GM19397 (cell line): ENCODE data around the gene LRRC28.

Experiments
- ATAC-seq: cut with Tn5 transposase; IDR thresholded peaks from one replicate; pipeline ENCODE4 v1.9.1; 2021; ENCODE audit warnings: mild to moderate bottlenecking, moderate library complexity; ENCODE audit not compliant: unreplicated experiment

Gene LRRC28

DNA sequence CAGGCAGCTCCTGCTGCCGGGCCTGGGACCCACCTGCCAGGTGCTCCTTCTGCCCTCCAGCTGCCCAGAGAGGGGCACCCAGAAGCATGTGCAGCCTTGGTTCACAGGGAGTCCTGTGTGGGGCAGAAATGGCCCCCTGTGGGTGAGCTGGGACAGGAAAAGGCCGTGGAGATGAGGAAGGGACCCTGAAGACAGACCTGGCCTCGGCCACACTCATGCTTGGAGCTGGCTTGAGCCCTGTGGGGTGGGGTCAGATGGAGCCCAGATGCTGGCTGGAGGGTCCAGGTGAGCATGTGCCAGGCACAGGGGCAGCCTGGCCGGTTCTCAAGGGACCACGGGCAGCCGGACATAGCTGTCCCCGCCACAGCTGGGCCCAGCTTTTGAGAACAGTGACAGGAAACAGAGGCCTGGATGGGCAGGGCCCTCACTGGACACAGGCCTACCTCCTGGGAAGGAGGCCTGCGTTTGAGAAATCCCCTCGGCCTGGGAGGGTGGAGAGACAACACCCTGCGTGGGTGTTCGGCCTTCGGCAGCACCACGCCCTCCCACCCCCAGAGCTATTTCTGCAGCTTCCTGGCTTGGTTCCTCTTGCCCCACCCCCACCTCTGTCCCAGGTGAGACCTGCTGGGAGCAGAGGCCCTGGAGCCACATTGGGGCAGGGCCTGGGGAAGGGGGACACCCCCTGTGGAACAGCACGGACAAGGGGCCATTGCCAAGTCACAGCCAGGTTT is 181.9 kb downstream of the LRRC28 start:
- ATAC-seq, result no peak

DNA sequence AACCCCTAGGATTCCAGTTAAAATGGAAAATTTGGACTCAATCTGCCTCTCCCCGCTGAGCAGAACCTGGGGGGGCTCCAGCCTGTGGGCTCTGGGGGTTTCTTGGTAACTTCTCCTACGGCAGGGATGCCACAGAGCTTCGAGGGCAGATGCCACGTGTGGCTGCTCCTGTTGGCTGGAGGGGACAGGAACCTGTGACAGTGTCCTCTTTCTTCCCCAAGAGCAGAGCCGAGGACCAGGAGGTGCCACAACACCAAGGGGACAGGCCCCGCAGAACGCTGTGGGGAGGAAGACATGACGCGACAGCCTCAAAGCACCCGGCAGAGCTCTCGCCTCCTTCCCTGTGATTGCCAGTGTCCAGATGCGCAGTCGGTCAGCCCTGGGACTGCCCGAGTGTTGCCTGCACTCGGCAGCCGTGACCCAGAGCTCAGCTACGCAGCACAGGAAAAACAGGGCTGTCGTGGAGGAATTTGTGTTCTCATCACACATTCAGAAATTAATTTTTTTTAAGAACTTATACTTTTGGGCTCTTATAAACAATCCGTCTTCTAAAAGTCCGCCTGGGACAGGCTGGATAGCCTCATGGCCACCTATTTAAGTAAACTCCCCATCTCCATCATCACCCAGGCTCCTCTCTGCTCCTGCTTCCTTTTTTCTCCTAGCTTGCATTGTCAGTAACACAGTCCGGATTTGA is 182.6 kb downstream of the LRRC28 start:
- no peak for ATAC-seq

DNA sequence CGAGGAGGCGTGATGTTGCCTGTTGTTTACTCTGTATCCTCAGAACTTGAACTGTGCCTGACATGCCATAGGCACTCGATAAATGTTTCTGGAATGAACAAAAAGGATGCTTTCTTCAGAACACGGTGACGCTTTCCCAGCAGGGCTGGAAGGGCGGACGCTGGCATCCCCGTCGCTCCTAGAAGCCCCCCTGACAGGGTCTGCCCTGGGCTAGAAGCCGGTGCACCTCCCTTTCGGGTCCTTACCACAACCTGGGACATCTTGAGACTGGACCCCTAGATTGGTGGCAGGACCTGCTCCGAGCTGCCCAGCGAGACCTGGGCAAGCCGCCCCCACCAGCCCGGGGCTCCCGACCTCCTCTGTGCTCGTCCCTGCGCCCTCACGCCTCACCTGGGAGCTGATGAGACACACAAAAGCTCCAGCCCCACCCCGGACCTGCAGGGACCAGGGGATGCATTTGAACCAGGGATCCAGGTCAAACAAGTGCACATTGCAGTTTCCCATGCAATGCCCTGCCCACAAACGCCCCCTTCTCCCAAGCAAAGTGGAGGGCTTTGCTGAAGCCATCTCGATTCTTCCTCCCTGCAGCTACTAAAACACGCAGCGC is 183.3 kb downstream of the LRRC28 start:
- no peak for ATAC-seq

DNA sequence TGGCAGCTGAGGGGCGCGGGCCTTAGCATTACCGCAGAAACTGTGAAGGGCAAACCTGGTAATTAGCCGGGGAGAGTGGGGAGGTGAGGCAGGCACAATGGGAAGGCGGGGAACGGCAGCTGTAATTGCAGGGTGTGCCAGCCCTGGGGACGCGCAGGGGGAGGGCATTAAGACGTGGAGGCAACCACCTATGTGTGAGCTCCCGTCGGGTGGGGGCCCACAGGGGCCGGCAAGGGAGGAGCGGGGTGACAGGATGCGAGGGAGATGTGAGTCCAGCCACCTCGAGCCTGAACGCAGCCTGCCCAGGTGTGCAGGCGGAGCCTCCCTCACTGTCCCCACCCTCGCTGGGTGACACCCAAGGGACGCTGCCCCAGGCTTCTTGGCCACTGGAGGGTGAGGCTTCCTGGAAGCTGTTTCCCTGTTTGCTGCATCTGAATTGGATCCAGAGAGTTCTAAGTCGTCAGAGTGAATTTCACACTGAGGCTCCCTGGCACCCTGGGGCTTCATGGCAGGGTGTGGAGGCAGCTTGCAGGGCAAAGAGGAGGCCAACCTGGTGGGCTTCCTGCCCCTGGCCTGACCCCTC is 183.9 kb downstream of the LRRC28 start:
- ATAC-seq, result no peak

DNA sequence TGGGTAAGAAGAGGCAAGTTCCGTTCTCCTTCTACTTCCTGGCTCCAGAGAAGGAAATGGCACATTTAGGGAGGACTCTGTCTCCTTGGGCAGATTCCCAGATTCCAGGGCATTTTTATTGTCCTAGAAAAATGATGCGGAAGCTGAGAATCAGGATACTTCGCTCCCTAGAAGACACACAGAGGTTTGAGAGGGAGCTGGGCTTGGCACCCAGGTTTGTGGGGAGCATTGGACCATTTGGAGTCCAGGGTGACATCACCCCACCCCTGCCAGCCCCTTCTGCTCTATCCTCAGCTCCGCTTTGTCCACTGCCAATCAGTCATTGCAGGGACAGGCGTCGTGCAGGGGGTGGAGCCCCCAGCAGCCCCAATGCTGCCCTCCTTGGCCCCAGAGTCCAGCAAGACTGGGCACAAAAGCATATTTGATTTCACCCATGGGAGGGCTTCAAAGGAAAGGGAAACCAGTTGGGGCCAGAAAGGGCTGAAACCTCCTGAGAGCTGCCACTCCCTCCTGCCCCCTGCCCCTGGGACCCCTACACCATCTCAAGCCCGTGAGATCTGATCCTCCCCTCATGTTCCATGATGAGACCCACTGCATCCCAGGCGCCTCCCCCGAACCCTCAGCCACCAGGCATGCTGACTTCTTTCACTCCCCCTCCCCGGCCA is 184.7 kb downstream of the LRRC28 start:
- ATAC-seq, result no peak

DNA sequence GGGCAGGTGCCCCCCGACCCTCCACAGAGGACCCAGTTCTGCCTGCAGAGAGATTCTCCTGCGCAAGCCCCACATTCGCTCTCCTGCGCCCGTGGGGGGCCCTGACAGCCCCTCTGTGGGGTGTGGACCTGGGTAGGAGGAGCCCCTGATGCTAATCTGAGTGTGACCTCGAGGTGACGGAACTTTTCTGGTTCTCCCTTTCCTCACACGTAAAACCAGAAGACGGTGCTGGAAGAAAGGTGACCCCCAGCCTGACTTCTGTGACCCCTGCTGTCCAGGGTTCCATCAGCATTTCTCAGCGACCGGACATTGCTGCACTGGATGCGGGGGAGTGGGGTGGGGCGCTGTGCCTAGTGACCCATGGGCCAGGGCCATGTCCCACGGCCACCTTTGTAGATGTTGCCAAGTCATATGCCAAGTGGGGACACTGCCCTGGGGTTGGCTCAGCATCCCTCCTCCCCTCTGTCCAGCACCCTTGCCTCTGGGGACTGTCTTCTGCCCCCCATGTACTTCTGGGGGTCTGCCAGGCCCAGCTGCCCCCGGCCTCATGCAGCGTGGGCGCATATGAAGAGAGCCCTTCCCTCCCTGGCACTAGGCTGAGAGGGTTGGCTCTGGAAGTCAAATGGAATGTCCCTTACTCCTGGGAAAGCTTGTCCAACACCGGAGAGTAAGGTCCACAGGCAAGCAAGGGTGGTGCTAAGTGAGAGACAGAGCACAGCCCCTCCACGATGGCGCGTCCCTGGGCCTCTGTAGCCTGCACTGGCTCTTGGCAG is 185.4 kb downstream of the LRRC28 start:
- ATAC-seq, result no peak

DNA sequence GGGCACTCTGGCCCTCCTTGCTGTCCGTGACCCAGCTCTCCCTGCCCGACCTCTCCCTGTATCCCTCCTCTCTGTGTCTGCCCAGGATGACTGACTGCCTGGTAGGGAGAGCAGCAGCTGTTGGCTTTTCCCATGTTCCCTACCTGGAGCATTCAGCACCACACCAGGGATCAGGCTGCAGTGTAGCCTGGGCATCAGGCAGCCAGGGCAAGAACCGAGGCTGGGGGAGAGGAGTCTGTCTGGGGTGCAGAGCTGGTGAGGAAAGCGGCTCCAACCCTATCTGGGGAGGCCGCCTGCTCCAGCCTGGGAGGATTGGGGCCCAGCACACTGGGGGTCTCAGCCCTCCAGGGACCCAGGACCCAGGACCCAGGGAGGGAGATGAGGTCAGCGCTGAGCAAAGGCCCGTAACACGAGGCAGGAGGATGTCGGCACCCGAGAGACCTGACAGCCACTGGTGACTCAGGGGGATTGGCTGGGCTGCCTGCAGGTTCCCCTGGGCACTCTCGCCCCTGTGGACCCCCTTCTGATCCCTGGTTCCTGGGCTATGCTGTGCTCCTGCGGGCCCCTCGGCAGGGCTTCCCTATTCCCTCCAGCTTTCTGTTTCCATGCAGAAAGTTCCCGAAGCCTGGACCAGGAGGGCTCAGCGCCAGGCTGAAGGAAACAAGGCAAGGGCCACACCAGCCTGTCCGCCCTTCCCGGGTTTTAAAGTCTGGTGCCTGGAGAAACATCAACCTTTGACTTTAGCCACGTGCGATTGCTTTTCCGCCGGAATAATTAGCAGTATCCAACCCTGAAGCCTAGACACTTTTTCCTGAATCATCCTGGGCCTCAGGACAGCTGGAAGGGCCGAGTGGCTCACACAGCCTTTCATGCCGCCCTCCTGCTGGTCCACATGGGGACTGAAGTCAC is 186.3 kb downstream of the LRRC28 start:
- no peak for ATAC-seq

DNA sequence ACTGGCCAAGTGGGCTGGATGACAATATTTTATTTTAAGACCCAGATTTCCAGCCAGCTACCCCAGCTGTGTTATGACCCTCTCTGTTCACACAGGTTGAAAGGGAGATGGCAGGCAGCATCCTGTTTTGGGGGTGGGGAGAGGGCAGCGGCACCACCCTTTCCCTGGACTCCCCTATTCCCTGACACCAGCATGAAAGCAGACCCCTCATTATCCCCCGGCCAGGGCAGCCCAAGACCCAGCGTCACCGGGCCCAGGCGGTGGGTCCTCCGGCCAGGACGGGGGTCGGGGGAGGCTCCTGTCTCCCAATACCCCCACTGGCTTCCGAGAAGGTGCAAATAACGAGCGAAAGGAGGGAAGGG is 186.9 kb downstream of the LRRC28 start:
- no peak for ATAC-seq

DNA sequence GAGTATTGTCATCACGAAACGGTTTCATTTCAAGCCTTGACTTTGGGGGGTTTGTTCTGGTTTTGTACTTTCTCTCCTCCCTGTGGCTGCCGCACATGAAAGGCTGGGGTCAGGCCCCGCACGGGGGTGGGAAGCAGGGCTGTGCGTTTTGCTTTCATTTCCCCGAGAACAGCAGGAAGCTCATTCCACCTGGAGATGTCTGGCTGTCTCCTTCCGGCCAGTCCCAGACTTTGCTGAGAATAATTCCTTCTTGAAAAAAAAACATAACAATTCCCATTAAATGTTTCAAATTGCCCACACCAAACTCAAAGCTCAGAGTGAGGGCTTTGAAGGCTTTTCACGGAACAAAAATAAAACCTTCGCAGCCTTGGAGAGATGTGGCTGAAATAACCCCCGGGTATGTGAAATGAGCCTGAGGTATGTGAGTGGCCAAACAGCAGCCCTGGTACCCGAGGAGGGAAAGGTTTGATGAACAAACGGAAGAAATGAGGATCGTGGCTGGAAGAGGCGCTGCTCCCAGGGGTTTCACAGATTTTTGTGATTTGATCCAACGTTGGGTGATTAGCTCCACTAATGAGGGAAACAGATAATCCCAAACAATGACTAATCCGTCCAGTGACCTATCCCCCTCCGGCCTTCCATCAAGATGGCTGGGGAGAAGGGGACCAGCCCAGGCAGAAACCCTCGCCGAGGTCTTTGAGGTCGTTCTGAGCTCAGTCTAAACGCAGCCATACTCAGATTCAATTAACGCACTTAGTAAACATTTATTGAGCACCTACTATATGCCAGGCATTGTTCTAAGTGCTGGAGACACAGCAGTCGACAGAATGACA is 187.6 kb downstream of the LRRC28 start:
- ATAC-seq, result no peak

DNA sequence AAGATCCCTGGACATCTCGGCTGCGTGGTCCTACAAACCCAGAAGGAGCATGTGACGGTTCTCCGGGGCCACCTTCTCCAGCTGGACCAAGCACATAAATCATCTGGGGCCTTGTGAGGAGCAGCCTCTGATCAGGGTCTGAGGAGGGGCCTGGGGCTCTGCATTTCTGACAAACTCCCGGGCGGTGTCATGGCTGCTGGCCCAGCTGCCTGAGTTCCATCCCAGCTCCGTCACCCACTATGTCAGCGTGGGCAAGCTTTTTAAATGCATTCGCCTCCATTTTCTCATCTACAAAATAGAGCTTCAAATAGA is 188.2 kb downstream of the LRRC28 start:
- no peak for ATAC-seq

DNA sequence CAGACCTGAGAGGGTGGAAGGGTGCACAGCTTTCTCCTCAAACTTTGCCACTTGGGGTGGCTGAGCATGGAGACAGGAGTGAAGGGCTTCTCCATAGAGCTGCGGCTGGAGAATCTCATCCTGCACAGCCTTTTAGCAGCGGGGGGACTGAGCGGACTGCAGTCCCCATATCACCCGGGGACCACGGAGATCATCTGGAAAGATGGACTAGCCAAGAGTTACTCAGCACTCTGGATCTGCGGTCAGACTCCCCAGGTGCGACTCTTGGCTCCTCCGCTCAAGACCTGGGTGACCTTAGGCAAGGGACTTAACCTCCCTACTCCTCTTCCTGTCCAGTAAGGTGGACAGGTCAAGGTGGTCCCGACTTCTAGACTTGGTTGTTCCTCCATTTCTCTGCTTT is 188.7 kb downstream of the LRRC28 start:
- ATAC-seq, result no peak
